Upper lobe of left lung (tissue), 6 donors: Measurements from ENCODE around the gene KRTAP9-9. TPM values are rescaled to one million over a fixed set of nuclear protein-coding genes. Genes with fewer than 3 reads are reported as not detected.

ENCODE experiments used
- ATAC-seq, 2 donors: fragments of 200-7000 bp; cut with Tn5 transposase; one replicate each; pipeline ENCODE4 v1.9.1; 2022; ENCODE audit warnings: mild to moderate bottlenecking in 2 of 2, moderate library complexity in 2 of 2; ENCODE audit not compliant: low FRiP score in 2 of 2
- DNase-seq, 2 donors: peaks; one replicate each; pipeline ENCODE4 v3.0.0-alpha.2; 2019 to 2020
- H3K27ac ChIP-seq, 4 donors: fragments of 200-600 bp; sonication (generic); one replicate each; pipeline ENCODE4 v1.5.1; 2016 to 2019
- H3K27me3 ChIP-seq, 4 donors: fragments of 200-600 bp; sonication (generic); one replicate each; pipeline ENCODE4 v1.5.1; 2017 to 2019
- H3K36me3 ChIP-seq, 4 donors: fragments of 200-600 bp; sonication (generic); one replicate each; pipeline ENCODE4 v1.5.1; 2016 to 2019
- H3K4me1 ChIP-seq, 4 donors: fragments of 200-600 bp; sonication (generic); one replicate each; pipeline ENCODE4 v1.5.1; 2018 to 2019
- H3K4me3 ChIP-seq, 4 donors: fragments of 200-600 bp; sonication (generic); one replicate each; pipeline ENCODE4 v1.5.1; 2017 to 2019; ENCODE audit warnings: mild to moderate bottlenecking in 2 of 4, moderate library complexity in 1 of 4
- H3K9me3 ChIP-seq, 4 donors: fragments of 200-600 bp; sonication (generic); one replicate each; pipeline ENCODE4 v1.5.1; 2018 to 2019
- CTCF ChIP-seq, 6 experiments: fragments of 450-650 bp in 4 of 6; fragments of 200-600 bp in 2 of 6; sonication (generic) in 2 of 6; IDR thresholded peaks; one replicate each; pipeline ENCODE4 v1.5.1; 2016 to 2019; ENCODE audit warnings: antibody characterized with exemption in 6 of 6
- EP300 ChIP-seq, 4 donors: sonication (generic); formaldehyde crosslinking; IDR thresholded peaks; one replicate each; pipeline ENCODE4 v1.5.1; 2017; ENCODE audit warnings: antibody characterized with exemption in 4 of 4, control low read depth in 2 of 4
- POLR2A ChIP-seq, 4 donors: fragments of 450-650 bp; IDR thresholded peaks; one replicate each; pipeline ENCODE4 v1.5.1; 2016 to 2017; ENCODE audit warnings: antibody characterized with exemption in 4 of 4, mild to moderate bottlenecking in 2 of 4
- POLR2AphosphoS5 ChIP-seq, 2 donors: sonication (generic); formaldehyde crosslinking; IDR thresholded peaks; one replicate each; pipeline ENCODE4 v1.5.1; 2017; ENCODE audit warnings: antibody characterized with exemption in 2 of 2
- WGBS, 2 donors: methylation state at CpG; one replicate each; pipeline ENCODE4 v1.1.5; 2017 to 2018; 5-methylcytosine and 5-hydroxymethylcytosine counted together
- small RNA-seq, 4 donors: library from RNA; depleted of rRNA; stranded (forward); fragments of <200 nt; gene quantifications; one replicate each; pipeline ENCODE3, GENCODE V24; 2016
- total RNA-seq, 6 donors: library from RNA; depleted of rRNA in 4 of 6; stranded (reverse); fragments of >200 nt in 4 of 6; gene quantifications; one replicate each; pipeline versions ENCODE4 v1.1.0 to v1.2.1, GENCODE V29; 2016 to 2021
- donor health status: DM: no; HTN: no; CAD: no; lungs with moderate emphysema.
- donor health status: DM: no; HTN: yes; CAD: no; lungs with severe emphysema.

The KRTAP9-9 gene
- total RNA-seq, 6 donors from 2014 or later, result not detected

DNA sequence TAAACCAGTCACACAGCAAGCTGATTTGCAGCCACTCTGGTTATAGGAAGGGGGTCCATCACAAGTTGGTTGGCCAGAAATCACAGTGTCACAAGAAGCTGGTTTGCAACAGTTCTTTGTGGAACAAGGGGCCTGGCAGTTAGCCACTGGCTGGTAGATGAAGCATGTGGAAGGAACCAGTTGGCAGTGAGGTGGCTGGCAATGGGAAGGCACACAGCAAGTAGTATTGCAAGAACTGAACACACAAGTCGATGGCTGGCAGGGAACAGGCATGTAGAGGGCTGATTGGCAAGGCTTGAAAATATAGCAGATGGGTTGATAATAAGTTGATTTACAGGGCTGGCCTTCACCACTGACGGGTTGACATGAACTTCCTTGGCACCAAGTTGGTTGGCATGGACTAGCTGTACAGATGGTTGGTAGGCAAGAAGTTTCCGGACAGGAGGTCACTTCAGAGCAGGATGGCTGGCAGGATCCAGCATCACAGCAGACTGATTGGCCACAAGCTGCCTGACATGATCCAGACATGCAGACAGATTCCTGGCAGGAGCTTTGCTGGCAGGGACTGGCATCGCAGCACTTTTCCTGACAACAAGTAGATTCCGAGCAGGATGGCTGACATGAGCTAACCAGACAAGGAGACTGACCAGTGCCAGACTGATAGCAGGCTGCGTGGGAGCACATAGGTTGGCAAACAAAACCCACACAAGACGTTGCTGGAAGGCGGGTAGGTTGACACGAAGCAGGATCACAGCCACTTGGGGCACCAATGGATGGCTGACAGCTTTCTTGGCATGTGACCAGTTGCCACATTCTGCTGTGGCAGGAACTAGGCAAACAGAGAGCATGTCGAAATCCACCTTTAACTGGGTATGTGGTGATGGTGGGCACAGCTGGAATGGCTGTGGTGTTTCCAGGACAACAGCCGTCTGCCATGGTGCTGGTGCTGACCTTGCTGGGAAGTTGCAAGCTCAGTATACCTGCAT lies 47.0 kb downstream of the KRTAP9-9 start, which contains the start of gene KRTAP29-1:
KRTAP29-1 (minus strand) TSS at position 936 of the 986 bp plus-strand sequence; CDS start at position 936, 0 bp downstream.
- ATAC-seq (no peak), DNase-seq (no peak)
- TF ChIP-seq POLR2AphosphoS5 (IDR thresholded peaks at IDR 0.05), result no peak
- TF ChIP-seq POLR2A (IDR thresholded peaks at IDR 0.05), result no peak
- no peak for TF ChIP-seq CTCF (IDR thresholded peaks at IDR 0.05)
- no peak for TF ChIP-seq EP300 (IDR thresholded peaks at IDR 0.05)
- no peaks in the 10 kb centered on the region for H3K9me3 ChIP-seq
- H3K4me3 ChIP-seq, result no peak within 1 kb of the TSS
- H3K27ac ChIP-seq, result no peak within 1 kb of the TSS
- no peaks in the 10 kb centered on the region for H3K27me3 ChIP-seq
- WGBS, 2 donors, result 55 to 63% methylated on average over 9 to 11 of the region's 11 CpGs
- H3K36me3 ChIP-seq, result no peaks in the 10 kb centered on the region
- no peaks in the 10 kb centered on the region for H3K4me1 ChIP-seq

GRCh38 chr17:41302981-41303380 lies 47.8 kb downstream of the KRTAP9-9 start:
- ATAC-seq, result no peak
- H3K27ac ChIP-seq, result no peak overlapping the region

GRCh38 chr17:41304091-41304490 lies 48.9 kb downstream of the KRTAP9-9 start:
- TF ChIP-seq CTCF (IDR thresholded peaks at IDR 0.05) (no peak), POLR2AphosphoS5 (IDR thresholded peaks at IDR 0.05) (no peak), POLR2A (IDR thresholded peaks at IDR 0.05) (no peak), EP300 (IDR thresholded peaks at IDR 0.05) (no peak)
- DNase-seq (no peak), ATAC-seq (no peak)
- Histone ChIP-seq H3K9me3 (no peaks in the 10 kb centered on the region), H3K36me3 (no peaks in the 10 kb centered on the region), H3K4me1 (peaks cover 0 to 13% (median 2%) of the 10 kb centered on the region in 4 donors), H3K27ac (no peak overlapping the region), H3K27me3 (no peaks in the 10 kb centered on the region), H3K4me3 (no peak overlapping the region)
- WGBS, 2 donors, result 77 to 86% methylated on average over 12 of the region's 12 CpGs

More at GRCh38 chr17:41302981-41303380, 47.8 kb downstream of the KRTAP9-9 start:
- no peak for DNase-seq
- Histone ChIP-seq H3K4me1 (peaks cover 0 to 6% (median under 1%) of the 10 kb centered on the region in 4 donors), H3K36me3 (no peaks in the 10 kb centered on the region), H3K4me3 (no peak overlapping the region), H3K27me3 (no peaks in the 10 kb centered on the region), H3K9me3 (no peaks in the 10 kb centered on the region)
- 88% methylated on average over 4 of the region's 4 CpGs for WGBS, 2 donors
- no peak for TF ChIP-seq CTCF (IDR thresholded peaks at IDR 0.05)
- no peak for TF ChIP-seq POLR2A (IDR thresholded peaks at IDR 0.05)
- no peak for TF ChIP-seq POLR2AphosphoS5 (IDR thresholded peaks at IDR 0.05)
- TF ChIP-seq EP300 (IDR thresholded peaks at IDR 0.05), result no peak

Small RNA genes lying within 50 kb of the gene (small RNA-seq; reads per million reads assigned to genes)
- 0 reads per million in 4 donors for gene KRTAP9-10P

Other genes with a start within 250 kb of the KRTAP9-9 start
- gene KRTAP3-1, start 246.3 kb upstream of the KRTAP9-9 start, total RNA-seq, result not detected
- gene KRTAP1-5, start 228.2 kb upstream of the KRTAP9-9 start, total RNA-seq, result not detected
- gene KRTAP1-4, start 225.2 kb upstream of the KRTAP9-9 start, total RNA-seq, result not detected
- gene KRTAP1-3, start 220.5 kb upstream of the KRTAP9-9 start, total RNA-seq, result not detected
- not detected for gene KRTAP1-1, start 213.9 kb upstream of the KRTAP9-9 start, total RNA-seq
- not detected for gene KRTAP2-1, start 208.1 kb upstream of the KRTAP9-9 start, total RNA-seq
- gene KRTAP2-2, start 200.2 kb upstream of the KRTAP9-9 start, total RNA-seq, result not detected
- not detected for gene KRTAP2-3, start 195.3 kb upstream of the KRTAP9-9 start, total RNA-seq
- not detected for gene KRTAP2-4, start 189.5 kb upstream of the KRTAP9-9 start, total RNA-seq
- not detected for gene KRTAP4-7, start 171.2 kb upstream of the KRTAP9-9 start, total RNA-seq
- gene KRTAP4-8, start 157.2 kb upstream of the KRTAP9-9 start, total RNA-seq, result not detected
- gene KRTAP4-16, start 153.2 kb upstream of the KRTAP9-9 start, total RNA-seq, result not detected
- not detected for gene KRTAP4-9, start 150.0 kb upstream of the KRTAP9-9 start, total RNA-seq
- gene KRTAP4-11, start 137.0 kb upstream of the KRTAP9-9 start, total RNA-seq, result not detected
- not detected for gene KRTAP4-12, start 131.2 kb upstream of the KRTAP9-9 start, total RNA-seq
- gene KRTAP4-6, start 114.8 kb upstream of the KRTAP9-9 start, total RNA-seq, result not detected
- not detected for gene KRTAP4-5, start 105.6 kb upstream of the KRTAP9-9 start, total RNA-seq
- gene KRTAP4-4, start 94.6 kb upstream of the KRTAP9-9 start, total RNA-seq, result not detected
- not detected for gene KRTAP4-3, start 87.2 kb upstream of the KRTAP9-9 start, total RNA-seq
- not detected for gene KRTAP4-2, start 77.2 kb upstream of the KRTAP9-9 start, total RNA-seq
- not detected for gene KRTAP4-1, start 70.5 kb upstream of the KRTAP9-9 start, total RNA-seq
- gene KRTAP9-1, start 65.5 kb upstream of the KRTAP9-9 start, total RNA-seq, result not detected
- not detected for gene KRTAP9-2, start 28.7 kb upstream of the KRTAP9-9 start, total RNA-seq
- gene KRTAP9-3, start 22.9 kb upstream of the KRTAP9-9 start, total RNA-seq, result not detected
- not detected for gene KRTAP9-8, start 17.4 kb upstream of the KRTAP9-9 start, total RNA-seq
- not detected for gene KRTAP9-4, start 5.7 kb upstream of the KRTAP9-9 start, total RNA-seq
- not detected for gene KRTAP9-6, start 10.0 kb downstream of the KRTAP9-9 start, total RNA-seq
- not detected for gene KRTAP9-7, start 20.3 kb downstream of the KRTAP9-9 start, total RNA-seq
- gene KRTAP29-1, start 47.5 kb downstream of the KRTAP9-9 start, total RNA-seq, result not detected
- not detected for gene KRTAP16-1, start 53.9 kb downstream of the KRTAP9-9 start, total RNA-seq
- gene KRTAP17-1, start 60.3 kb downstream of the KRTAP9-9 start, total RNA-seq, result not detected
- gene KRT33A, start 95.4 kb downstream of the KRTAP9-9 start, total RNA-seq, result not detected
- not detected for gene KRT33B, start 114.4 kb downstream of the KRTAP9-9 start, total RNA-seq
- gene KRT34, start 126.9 kb downstream of the KRTAP9-9 start, total RNA-seq, result not detected
- not detected for gene KRT31, start 142.2 kb downstream of the KRTAP9-9 start, total RNA-seq
- gene KRT37, start 169.2 kb downstream of the KRTAP9-9 start, total RNA-seq, result not detected
- gene KRT38, start 185.6 kb downstream of the KRTAP9-9 start, total RNA-seq, result not detected
- gene KRT32, start 212.0 kb downstream of the KRTAP9-9 start, total RNA-seq, result not detected
- not detected for gene KRT35, start 225.8 kb downstream of the KRTAP9-9 start, total RNA-seq
- not detected for gene KRT36, start 234.5 kb downstream of the KRTAP9-9 start, total RNA-seq